HL-60 (cell line): ENCODE results near the gene CDH15.

Source experiments
- GABPA ChIP-seq: IDR thresholded peaks from 2 replicates; pipeline ENCODE4 v1.6.1; 2012; ENCODE audit warnings: low read depth
- POLR2AphosphoS5 ChIP-seq: IDR thresholded peaks from 2 replicates; pipeline ENCODE4 v1.6.1; 2012; ENCODE audit warnings: low read depth
- TF ChIP-seq, protein P1 (sequence below): IDR thresholded peaks from one replicate; pipeline ENCODE4 v1.5.1; 2011; ENCODE audit warnings: low read length, control low read depth, inconsistent platforms; ENCODE audit not compliant: insufficient read depth
- TF ChIP-seq, protein P2 (sequence below): IDR thresholded peaks from 2 replicates; pipeline ENCODE4 v1.6.1; 2012; ENCODE audit warnings: low read depth; ENCODE audit not compliant: insufficient replicate concordance

DNA sequence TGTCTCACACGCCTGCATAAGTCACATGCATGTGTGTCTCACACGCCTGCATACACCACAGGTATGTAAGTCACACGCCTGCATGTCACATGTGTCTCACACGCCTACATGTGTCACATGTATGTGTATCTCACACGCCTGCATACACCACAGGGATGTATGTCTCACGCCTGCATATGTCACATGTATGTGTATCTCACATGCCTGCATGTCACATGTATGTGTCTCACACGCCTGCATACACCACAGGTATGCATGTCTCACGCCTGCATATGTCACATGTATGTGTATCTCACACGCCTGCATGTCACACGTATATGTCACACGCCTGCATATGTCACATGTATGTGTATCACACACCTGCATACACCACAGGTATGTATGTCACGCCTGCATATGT lies 13.8 kb upstream of the CDH15 start:
- TF ChIP-seq, protein P1, sequence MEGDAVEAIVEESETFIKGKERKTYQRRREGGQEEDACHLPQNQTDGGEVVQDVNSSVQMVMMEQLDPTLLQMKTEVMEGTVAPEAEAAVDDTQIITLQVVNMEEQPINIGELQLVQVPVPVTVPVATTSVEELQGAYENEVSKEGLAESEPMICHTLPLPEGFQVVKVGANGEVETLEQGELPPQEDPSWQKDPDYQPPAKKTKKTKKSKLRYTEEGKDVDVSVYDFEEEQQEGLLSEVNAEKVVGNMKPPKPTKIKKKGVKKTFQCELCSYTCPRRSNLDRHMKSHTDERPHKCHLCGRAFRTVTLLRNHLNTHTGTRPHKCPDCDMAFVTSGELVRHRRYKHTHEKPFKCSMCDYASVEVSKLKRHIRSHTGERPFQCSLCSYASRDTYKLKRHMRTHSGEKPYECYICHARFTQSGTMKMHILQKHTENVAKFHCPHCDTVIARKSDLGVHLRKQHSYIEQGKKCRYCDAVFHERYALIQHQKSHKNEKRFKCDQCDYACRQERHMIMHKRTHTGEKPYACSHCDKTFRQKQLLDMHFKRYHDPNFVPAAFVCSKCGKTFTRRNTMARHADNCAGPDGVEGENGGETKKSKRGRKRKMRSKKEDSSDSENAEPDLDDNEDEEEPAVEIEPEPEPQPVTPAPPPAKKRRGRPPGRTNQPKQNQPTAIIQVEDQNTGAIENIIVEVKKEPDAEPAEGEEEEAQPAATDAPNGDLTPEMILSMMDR: no peak
- TF ChIP-seq POLR2AphosphoS5 (no peak), GABPA (no peak)
- TF ChIP-seq, protein P2, sequence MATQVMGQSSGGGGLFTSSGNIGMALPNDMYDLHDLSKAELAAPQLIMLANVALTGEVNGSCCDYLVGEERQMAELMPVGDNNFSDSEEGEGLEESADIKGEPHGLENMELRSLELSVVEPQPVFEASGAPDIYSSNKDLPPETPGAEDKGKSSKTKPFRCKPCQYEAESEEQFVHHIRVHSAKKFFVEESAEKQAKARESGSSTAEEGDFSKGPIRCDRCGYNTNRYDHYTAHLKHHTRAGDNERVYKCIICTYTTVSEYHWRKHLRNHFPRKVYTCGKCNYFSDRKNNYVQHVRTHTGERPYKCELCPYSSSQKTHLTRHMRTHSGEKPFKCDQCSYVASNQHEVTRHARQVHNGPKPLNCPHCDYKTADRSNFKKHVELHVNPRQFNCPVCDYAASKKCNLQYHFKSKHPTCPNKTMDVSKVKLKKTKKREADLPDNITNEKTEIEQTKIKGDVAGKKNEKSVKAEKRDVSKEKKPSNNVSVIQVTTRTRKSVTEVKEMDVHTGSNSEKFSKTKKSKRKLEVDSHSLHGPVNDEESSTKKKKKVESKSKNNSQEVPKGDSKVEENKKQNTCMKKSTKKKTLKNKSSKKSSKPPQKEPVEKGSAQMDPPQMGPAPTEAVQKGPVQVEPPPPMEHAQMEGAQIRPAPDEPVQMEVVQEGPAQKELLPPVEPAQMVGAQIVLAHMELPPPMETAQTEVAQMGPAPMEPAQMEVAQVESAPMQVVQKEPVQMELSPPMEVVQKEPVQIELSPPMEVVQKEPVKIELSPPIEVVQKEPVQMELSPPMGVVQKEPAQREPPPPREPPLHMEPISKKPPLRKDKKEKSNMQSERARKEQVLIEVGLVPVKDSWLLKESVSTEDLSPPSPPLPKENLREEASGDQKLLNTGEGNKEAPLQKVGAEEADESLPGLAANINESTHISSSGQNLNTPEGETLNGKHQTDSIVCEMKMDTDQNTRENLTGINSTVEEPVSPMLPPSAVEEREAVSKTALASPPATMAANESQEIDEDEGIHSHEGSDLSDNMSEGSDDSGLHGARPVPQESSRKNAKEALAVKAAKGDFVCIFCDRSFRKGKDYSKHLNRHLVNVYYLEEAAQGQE: no peak
